ENCODE measurements around the gene PPM1D.

DNA sequence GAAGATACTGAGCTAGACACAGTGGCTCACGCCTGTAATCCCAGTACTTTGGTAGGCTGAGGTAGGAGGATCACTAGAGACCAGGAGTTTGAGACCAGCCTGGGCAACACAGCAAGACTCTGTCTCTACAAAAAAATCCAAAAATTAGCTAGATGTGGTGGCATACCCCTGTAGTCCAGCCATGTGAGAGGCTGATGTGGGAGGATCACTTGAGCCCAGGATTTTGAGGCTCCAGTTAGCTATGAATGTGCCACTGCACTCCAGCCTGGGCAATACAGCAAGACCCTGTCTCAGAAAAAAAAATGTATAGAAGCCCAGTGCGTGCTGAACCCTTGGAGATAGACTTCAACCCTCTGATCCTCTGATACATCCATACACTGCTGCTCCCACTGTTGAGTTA lies 7.2 kb upstream of the PPM1D start:
- no peak for TF ChIP-seq PRDM1 (tag by site-specific recombination; IDR thresholded peaks at IDR 0.05)
- TF ChIP-seq ZNF239 (tag by site-specific recombination; IDR thresholded peaks at IDR 0.05): no peak
- TF ChIP-seq REPIN1 (tag by site-specific recombination; IDR thresholded peaks at IDR 0.05; ENCODE audit: low read depth): no peak
- TF ChIP-seq, protein P1, sequence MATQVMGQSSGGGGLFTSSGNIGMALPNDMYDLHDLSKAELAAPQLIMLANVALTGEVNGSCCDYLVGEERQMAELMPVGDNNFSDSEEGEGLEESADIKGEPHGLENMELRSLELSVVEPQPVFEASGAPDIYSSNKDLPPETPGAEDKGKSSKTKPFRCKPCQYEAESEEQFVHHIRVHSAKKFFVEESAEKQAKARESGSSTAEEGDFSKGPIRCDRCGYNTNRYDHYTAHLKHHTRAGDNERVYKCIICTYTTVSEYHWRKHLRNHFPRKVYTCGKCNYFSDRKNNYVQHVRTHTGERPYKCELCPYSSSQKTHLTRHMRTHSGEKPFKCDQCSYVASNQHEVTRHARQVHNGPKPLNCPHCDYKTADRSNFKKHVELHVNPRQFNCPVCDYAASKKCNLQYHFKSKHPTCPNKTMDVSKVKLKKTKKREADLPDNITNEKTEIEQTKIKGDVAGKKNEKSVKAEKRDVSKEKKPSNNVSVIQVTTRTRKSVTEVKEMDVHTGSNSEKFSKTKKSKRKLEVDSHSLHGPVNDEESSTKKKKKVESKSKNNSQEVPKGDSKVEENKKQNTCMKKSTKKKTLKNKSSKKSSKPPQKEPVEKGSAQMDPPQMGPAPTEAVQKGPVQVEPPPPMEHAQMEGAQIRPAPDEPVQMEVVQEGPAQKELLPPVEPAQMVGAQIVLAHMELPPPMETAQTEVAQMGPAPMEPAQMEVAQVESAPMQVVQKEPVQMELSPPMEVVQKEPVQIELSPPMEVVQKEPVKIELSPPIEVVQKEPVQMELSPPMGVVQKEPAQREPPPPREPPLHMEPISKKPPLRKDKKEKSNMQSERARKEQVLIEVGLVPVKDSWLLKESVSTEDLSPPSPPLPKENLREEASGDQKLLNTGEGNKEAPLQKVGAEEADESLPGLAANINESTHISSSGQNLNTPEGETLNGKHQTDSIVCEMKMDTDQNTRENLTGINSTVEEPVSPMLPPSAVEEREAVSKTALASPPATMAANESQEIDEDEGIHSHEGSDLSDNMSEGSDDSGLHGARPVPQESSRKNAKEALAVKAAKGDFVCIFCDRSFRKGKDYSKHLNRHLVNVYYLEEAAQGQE (tag by site-specific recombination; IDR thresholded peaks at IDR 0.05): no peak
- TF ChIP-seq, protein P2, sequence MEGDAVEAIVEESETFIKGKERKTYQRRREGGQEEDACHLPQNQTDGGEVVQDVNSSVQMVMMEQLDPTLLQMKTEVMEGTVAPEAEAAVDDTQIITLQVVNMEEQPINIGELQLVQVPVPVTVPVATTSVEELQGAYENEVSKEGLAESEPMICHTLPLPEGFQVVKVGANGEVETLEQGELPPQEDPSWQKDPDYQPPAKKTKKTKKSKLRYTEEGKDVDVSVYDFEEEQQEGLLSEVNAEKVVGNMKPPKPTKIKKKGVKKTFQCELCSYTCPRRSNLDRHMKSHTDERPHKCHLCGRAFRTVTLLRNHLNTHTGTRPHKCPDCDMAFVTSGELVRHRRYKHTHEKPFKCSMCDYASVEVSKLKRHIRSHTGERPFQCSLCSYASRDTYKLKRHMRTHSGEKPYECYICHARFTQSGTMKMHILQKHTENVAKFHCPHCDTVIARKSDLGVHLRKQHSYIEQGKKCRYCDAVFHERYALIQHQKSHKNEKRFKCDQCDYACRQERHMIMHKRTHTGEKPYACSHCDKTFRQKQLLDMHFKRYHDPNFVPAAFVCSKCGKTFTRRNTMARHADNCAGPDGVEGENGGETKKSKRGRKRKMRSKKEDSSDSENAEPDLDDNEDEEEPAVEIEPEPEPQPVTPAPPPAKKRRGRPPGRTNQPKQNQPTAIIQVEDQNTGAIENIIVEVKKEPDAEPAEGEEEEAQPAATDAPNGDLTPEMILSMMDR (tag by site-specific recombination; IDR thresholded peaks at IDR 0.05): no peak
- TF ChIP-seq BCL11A (tag by site-specific recombination; IDR thresholded peaks at IDR 0.05; ENCODE audit: low read depth): no peak
- no peak for TF ChIP-seq TCF7L2 (IDR thresholded peaks at IDR 0.05; ENCODE audit: borderline replicate concordance, low read depth, low read length)
- TF ChIP-seq ZNF274 (IDR thresholded peaks at IDR 0.05; ENCODE audit: low read length): no peak
- no peak for TF ChIP-seq ZNF274 (tag by site-specific recombination; IDR thresholded peaks at IDR 0.05; ENCODE audit: borderline replicate concordance)
- no peak for TF ChIP-seq YY1 (tag by site-specific recombination; IDR thresholded peaks at IDR 0.05)

Data from HEK293 (cell line).